Ecto neural progenitor cell (in vitro differentiated cells): ENCODE data around the gene CIDEC.

ENCODE experiments used
- DNase-seq: peaks from one replicate; pipeline ENCODE4 v3.0.0-alpha.2; 2018; ENCODE audit warnings: low spot score

The CIDEC gene

GRCh38 chr3:9846931-9847488, 33.0 kb downstream of the CIDEC start:
- DNase-seq, result no peak

GRCh38 chr3:9846231-9846630, 33.8 kb downstream of the CIDEC start:
- DNase-seq, result no peak

DNA sequence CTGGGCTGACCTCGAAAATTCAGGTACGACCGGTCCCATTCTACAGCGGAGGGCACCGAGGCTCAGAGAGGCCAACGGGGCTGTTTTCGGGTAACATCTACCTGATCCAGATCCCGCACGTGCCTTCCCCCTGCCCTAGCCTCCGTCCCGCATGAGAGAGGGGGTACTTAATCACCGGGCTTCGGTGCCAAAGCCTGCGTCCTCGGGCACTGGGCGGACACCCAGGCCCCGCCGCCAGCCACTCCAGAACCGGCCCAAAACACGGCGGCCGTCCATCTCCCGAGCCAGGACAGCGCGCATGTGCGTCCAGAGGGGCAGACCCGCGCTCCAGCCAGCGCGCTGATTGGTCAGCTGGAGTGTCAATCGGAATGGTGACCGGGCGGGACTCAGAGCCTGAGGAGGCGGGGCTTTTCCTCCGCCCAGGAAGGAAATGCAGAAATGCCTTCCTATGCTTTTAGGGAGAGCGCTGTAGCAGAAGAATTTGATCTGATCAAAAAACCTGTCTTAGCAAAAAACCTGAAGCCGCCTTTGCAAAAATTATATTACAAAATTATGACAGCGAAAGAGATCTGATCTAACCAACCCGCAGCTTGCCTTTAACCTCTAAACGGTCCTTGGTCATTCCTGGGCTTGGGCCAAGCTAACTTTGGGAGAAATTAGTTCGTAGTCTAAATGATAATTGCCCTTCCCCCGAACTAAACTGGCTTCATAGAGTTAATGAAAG, 36.2 kb downstream of the CIDEC start, which contains the start of gene RPUSD3:
Gene RPUSD3, minus strand, starts transcription at position 294 of the 724 bp plus-strand sequence. Its CDS starts 18 bp downstream, at position 276.
- DNase-seq, result peak; percentile 98

- no peak for DNase-seq
Observed at GRCh38 chr3:9841015-9841414, 39.0 kb downstream of the CIDEC start.

DNA sequence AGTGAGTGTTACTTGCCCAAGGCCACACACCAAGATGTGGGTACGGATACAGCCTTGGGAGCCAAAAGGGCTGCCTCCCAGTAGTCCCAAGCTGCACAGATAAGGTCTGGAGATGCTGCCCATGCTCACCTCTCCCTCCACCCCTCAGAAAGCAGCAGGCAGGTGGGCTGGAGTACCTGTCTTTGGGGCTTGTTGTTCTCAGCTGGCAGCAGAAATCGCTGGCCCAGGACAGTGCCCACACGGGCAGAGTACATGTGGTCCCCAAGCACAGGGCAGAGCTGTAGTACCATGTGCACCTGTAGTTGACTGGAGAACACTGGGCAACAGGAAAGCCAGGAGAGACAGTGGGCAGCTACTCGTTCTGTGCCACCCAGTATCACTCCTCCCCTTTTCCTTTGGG, 41.2 kb downstream of the CIDEC start:
- DNase-seq, result no peak

DNA sequence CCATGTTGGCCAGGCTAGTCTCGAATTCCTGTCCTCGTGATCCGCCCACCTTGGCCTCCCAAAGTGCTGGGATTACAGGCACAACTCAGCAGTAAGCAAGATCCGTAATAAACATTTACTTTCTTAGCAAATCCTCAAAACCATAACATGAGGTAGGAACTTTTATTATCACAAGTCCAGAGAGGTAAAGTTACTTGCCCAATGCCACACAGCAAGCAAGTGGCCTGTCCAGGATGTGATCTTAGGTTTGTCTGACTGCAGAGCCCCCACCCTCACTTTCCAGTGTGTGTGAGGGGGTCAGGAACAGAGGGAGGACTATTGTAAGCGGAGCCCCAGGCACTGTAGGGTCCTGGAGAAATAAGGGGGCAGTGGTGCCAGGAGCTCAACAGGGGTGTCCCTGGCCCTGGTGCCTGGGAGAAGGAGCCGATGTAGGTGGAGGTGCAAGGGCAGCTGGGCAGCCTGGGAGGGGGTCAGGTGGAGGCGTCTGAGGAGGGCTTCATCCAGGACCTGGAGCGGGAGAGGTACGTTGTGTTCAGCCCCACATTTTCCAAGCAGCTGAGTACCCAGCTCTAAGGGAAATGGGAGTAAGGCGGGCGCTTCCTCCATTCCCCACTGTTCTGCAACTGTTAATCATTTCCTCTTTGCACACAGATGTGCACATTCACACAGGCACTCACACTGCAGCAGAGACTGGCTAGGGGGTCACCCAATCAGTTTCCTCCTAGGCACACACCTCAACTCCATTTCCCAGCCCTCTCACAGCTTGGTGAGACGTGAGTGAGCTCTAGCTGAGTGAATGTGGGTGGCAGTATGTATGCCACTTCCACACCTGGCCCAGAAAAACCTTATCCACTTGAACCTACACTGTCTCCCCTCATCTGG, 42.1 kb downstream of the CIDEC start:
- DNase-seq, result no peak

- no peak for DNase-seq
Observed at GRCh38 chr3:9834520-9835380, 45.3 kb downstream of the CIDEC start.

DNA sequence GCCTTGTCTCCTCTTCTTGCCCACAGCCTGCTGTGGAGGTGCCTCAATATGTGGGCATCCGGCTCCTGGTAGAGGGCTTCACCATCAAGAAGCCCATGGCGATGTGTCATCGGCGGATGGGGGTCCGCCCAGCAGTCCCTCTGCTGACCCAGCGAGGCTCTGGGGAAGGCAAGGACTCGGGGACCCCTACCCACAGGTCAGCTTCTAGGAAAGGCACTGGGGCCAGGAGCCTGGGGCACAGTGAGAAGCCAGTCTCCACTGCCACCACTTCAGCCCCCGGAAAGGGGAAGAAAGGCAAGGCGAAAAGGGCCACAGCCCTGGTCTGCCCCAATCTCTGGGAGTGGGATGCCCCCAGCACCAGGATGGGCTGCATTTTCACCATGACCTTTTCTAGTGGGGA, 47.0 kb downstream of the CIDEC start:
- DNase-seq, result no peak

DNA sequence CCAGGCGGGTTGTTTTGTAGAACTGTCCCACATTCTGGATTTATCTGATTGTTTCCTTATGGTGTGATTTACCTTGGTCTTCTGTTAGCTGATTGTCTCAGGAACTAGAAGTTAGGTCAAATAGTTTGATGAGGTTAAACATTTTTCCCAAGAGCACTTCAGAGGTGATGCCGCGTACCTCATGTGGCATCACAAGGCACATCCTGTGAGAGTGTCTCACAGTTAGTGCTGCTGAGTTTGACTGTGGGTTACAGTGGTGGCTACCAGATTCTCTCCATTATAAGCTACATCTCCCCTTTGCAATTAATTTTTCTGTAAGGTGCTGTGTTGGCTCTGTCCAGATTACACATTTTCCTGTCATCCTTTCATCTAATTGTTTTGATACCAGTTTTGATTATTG, 48.8 kb downstream of the CIDEC start:
- no peak for DNase-seq

DNA sequence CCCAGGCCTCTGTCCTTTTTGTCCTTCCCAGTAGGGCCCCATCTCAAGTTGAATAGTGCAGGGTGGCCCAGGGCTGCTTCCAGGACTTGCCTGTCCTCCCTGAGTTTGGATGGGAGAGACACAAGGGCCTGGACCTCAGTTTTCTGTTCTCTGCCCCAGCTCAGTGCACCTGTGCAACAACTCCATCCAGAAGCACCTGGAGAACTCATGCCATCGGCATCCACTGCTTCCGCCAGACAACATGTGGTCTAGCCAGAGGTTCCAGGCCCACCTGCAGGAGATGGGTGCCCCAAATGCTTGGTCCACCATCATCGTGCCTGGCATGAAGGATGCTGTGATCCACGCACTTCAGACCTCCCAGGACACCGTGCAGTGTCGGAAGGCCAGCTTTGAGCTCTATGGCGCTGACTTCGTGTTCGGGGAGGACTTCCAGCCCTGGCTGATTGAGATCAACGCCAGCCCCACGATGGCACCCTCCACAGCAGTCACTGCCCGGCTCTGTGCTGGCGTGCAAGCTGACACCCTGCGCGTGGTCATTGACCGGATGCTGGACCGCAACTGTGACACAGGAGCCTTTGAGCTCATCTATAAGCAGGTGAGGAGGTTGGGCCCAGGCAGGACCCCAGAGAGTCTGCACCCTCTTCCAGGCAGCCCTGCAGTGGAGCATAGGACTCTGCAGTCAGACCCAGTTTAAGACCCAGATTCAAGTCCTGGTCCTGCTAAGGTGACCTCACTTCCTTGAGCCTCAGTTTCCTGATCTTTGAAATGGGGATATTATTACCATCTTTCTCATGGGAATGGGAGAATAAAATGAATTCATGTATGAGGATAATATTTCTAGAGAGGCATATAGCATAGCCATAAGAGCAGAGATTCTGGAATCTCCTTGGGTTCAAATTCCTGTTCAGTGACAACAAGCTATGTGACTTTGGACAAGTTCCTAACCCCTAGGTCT, 51.0 kb downstream of the CIDEC start:
- DNase-seq, result no peak

GRCh38 chr3:9826815-9827573, 53.1 kb downstream of the CIDEC start:
- DNase-seq, result no peak

- DNase-seq, result no peak
Observed at GRCh38 chr3:9825451-9826040, 54.5 kb downstream of the CIDEC start.

GRCh38 chr3:9820946-9821345, 59.1 kb downstream of the CIDEC start:
- DNase-seq, result no peak

GRCh38 chr3:9820543-9820942, 59.5 kb downstream of the CIDEC start:
- no peak for DNase-seq

GRCh38 chr3:9818666-9819335, 61.3 kb downstream of the CIDEC start:
- no peak for DNase-seq

DNA sequence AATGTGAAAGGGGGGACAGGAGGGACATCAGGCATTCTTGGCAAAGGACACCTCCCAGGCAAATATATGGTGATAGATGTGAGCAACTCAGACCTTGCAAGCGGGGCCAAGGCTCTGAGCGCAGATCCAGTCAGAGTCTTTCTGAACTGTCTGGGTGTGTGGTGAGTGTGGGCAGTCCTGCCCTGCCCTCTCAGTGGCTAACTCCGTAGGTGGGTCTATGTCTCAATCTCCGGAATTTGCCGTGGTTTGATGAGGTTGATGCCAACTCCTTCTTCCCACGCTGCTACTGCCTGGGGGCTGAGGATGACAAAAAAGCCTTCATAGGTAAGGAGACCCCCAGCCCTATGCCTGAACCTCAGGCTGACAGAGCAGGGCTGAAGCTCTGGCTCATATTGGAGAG, 62.6 kb downstream of the CIDEC start:
- DNase-seq, result no peak
